ENCODE data around the gene IRF2.

Gene IRF2

DNA sequence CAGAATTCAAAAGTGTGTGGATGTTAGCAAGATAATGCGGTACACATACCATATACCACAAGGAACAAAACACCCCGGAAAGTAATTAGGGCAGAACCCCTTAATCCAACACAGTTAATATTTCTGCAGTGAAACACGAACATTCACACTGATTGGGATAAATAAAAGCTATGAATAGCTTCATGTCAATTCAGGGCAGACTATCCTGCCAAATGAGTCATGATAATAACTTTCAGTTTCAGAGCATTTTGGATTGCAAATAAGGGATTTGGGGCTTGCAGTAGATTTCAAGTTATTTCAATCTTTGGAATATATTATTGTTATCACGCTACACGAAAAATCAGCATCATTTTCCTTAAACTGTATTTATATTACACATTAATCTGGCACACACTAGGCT is 24.3 kb downstream of the IRF2 start:
- no peak for DNase-seq

DNA sequence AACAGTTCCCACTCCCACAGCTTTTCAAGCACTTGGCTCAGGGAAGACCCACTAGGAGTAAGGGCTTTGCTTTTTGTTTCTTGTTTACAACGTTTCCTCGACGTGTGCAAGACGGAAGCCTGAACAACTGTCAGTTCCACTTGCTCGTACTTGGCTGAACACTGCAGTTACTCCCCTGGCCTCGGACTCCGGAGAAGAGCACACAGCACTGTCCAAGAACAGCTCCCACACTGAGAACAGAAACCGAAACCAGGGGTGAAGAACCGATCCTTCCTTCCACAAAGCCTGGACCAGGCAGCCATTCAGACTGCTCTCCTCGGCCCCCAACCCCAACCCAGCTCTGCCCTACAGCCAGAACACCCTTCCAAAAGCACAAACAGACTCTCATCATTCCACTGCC is 25.5 kb downstream of the IRF2 start:
- DNase-seq, result no peak

DNA sequence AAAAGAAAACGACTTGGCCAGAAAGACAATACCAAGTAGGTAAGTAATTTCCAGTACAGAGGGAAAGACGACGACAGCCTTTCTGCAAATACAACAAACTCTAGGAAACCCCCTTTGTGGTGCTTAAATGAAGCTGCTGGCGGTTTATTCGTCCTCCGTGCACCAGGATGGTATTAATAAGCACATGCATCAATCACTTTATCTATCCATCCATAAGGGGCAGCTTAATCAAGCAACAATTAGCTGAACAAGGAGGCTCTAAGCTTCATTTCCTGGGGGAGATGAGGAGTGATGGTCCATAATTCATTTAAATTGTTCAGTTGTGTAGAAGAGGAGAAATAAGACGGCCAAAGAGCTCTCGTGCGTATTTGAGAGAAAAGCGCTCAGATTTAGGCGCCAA is 26.2 kb downstream of the IRF2 start:
- DNase-seq, result no peak

DNA sequence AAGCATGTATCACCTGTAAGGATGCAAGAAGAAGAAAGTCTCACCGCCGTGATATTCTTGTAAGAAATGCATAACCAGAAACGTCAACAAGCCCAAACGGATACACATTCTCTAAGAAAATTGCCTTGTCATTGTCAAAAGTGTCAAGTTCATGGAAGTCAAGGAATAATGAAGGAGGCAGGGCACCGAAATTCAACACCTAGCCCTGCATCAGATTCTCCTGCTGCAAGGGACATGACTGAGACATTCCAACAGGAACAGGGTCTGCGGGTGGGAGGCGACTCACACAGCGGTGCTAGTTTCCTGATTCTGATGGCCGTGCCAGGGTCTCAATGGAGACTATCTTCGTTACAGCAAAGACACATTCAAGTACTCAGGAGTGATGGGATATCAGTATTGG is 26.7 kb downstream of the IRF2 start:
- DNase-seq, result no peak

DNA sequence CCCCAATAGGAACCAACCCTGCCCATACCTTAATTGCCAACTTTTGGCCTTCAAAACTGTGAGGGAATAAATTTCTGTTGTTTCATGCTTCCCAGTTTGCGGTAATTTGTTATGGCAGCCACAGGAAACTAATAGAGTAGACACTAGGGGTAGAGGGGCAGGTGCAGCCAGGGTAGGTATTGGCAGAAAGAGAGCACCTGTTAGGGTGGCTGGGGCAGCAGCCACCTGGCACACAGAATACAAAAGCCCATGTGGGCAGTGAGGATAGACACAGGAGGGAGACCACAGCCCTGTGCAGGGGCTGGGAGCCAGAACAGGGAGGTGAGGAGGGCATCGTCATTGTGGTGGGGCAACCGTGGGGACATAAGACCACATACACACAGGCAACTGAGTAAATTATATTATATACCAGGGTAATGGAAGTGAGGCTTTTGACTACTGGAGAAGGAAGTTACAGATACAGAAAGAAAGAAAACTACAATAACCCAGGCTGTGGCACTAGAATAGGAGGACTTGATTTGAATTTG is 28.2 kb downstream of the IRF2 start:
- no peak for DNase-seq

DNA sequence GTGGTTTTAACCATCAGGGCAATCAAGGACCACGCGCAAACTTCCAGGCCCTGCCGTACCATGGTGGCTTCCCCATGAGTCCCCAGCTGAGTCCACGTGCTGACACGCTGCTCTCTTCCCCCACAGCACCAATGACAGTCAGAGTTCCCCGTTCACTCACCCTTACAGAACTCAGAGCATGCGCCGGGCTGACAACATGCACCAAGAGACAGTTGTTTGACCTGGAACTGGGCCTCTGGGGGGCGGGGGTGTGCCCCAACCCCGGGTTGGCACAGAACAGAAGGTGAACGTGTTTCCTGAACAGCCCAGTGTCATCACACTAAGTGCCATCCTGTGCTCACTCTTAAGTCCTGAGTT is 29.4 kb downstream of the IRF2 start:
- no peak for DNase-seq

DNA sequence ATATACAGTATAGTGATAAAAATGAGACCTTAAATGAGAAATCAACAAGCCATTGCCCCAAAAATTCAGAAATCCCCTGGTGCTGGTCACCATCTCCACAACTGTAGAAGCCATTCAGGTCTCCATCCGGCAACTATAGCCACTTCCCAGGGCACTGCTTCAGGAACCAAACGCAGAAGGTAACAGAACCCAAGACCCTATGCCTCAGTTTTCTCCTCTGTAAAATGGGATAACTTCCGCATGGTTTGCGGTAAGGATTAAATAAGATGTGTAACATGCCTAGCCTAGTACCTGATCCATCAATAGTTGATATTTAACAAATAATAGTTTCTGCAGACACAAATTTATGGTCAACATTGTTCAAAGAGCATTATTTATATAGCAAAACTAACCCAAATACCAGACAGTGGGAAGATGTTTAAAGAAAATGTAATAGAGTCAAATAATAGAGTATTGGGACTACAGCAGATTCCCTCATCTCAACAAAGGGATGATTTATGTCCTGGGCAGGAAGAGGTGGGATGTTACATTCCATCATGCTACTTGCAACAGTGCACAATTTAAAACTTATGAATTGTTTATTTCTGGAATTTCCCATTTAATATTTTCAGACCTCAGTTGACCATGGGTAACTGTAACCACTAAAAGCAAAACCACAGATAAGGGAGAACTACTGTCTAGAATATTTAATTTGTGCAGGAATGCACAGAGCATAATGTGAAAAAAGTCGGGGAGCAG is 30.0 kb downstream of the IRF2 start:
- DNase-seq, result no peak

DNA sequence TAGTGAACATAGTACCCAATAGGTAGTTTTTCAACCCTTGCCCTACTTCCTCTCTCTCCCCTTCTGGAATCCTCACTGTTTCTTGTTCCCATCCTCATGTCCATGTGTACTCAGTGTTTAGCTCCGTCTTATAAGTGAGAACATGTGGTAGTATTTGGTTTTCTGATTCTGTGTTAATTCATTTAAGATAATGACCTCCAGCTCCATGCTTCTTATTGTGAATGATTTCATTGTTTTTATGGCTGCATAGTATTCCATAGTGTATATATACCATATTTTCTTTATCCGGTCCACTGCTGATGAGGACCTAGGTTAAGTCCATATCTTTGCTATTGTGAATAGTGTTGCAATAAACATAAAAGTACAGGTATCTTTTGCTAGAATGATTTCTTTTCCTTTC is 31.0 kb downstream of the IRF2 start:
- no peak for DNase-seq

DNA sequence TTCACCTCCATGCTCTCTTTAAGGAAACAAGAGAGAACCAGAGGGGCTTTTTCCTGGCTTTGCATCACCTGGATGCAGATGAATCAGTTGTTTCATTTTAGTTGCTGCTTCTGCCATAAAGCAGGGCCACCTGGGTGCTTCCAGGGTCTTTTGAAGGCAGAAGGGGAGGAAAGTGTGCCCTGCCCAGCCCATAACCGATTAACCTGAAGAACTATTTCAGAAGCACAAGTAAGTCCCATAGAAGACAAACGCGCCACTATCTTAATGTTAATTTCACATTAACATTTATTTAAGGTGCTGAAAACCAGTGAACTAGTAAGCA is 32.1 kb downstream of the IRF2 start:
- DNase-seq, result no peak

DNA sequence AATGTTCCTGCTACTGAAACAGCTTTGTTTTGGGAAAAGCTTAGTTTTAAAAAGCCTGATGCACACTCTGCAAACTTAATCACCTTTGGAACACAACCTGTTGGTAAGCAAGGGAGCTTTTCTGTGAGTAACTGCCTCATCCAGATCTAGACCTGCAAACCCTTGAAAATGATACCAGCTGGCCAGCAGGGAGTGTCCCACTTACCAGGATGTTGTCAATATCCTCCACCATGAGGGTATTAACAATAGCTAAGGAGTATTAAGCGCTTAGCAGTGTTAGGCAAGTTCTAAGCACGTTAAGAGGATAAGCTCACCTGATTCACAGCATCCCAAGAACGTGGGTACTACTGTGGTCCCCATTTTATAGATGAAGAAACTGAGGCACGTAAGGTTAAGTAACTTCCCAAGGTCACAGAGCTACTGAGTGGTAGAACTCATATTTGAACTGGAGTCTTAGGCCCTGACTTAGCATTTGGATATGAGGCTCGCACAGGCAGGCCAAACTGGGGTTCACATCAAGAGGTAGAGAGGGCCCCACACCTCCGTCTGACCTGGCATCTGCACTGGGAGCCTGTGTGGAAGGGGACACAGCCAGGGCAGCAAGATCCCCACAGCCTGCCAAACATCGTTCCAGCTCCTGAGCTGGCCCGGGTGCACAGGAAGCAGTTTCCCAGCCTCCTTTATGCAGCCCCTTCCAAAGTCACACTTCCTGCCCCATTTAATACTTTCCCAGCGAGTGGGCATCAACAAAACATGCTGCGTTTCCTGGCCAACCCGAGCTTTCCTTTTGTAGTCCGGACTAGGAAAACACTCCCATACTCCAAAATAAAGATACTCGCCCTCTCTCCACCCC is 32.7 kb downstream of the IRF2 start:
- DNase-seq, result no peak

DNA sequence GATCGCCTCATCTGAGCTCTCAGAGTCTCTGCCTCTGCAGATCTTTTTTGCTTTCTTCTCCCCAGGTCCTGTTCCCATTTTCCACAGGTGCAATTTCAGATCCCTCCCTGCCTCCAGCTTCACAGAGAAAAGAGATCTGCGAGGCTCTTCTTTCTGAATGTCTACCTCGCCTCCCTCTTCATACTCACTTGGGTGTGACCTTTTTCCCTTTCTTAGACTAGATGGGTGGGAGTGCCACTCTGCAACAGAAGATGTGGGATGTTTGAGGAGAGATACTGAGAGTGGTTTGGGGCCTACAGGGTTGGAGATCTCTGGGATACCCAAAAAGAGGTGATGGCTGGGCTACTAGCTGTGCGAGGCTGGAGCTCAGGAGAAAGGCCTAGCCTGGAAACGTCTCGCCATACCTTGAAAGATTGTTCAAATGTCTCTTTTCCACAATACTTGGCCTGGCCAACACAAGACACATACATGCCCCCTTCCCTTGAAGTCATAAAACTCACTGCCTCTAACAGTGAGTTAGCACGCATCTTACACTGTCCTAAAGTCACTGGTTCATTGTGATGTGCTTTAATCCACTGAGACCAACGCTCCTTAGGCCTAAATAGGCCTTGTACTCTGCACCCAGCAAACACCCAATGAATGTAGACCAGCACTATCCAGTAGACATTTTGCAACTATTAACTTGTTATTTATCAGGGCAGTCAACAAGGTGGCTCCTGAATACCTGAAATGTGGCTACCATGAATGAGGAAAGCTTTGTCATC is 33.6 kb downstream of the IRF2 start:
- DNase-seq, result no peak

DNA sequence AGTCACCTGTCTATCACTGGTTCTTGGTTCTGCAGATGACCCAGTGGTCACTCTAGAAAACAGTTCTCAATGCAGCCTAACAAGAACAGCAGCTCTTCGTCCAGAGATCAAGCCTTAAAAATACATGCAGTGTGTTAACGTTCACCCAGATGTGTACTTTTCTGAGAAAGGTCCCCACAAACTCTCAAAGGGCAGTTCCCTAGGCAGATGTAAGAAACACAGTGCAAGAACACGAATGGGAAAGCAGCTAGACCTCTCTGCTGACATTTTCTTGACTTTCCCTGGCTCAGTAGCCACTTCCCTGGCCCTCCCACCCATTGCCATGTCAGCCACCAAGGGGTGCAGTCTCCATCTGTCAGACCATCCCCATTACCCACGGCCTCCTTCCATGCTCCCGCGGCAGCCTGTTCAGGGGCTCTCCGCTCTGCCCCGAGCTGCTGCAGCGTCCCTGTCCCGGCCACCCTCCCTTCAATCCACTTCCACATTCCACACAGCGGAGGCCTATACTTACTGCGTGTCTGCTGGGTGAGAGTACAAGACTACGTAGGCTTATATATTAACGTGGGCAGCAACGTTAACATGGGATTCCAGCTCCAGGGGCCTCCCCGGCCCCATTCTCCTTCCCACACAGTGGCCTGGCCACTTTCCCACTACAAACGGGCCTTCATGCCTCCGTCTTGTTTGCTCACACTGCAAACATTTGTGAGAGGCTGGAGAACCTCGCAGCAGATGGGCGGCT is 34.3 kb downstream of the IRF2 start:
- no peak for DNase-seq

DNA sequence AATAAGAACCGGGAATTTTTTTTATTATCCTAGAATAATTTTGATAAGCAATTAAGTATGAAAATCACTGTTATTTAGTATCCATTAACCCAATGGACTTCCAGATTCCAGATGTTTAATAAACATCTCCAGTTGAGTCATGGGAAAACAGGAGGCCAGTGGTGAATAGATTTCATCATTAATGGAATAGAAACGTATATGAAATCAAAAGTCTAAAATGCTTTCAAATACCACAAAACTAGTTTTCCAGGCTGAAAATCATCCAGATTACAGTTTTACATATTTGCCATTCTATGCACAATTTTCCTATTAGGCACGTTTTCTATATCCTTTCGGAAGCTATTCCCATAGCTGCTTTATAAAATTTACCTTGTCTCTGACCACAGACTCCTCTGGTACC is 35.0 kb downstream of the IRF2 start:
- no peak for DNase-seq

DNA sequence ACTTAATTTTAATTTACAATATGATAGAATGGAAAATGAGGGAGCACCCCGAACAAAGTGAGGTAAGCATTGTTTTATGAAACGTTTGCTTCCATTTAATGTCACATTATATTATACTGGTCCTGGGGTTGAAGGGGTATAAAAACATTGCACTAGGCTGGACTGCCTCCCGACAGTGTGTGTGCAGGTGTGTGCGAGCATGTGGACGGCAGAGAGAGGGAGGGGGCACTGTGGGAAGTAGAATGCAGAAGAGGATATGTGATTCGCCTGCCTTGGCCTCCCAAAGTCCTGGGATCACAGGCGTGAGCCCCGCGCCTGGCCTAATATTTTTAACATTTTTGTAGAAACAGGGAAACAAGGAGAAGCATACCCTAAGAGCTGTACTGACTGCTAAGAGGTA is 36.0 kb downstream of the IRF2 start:
- no peak for DNase-seq

DNA sequence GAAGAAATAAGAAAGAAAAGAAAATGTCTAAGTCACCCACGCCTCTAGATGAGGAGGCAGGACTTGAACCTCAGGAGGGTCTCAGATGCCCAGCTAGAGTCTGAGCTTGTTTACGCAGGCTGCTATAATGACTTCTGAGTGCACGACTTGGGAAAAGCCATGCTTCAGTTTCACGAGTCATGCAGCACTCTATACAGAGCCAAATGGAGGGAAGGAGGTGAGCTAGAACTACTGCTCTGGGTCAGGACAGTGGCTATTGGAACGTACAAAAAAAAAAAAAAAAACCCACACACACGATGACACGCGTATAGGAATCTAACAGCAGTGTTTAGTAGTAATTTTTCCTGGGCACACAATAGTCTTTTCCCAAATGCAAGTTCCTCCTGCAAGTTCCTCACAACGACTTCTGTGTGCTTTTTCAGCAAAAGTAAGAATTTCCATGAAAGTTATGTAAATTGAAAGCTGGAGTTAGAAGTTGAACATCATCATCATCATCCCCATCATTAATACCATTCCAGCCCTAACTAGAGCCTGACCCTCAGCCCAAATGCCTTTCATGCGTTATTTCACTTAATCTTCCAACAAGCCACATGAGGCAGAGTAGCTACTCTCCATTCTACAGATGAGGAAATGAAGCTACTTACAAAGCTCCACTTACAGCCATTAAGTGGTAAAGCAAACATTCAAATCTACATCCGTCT is 36.6 kb downstream of the IRF2 start:
- no peak for DNase-seq

DNA sequence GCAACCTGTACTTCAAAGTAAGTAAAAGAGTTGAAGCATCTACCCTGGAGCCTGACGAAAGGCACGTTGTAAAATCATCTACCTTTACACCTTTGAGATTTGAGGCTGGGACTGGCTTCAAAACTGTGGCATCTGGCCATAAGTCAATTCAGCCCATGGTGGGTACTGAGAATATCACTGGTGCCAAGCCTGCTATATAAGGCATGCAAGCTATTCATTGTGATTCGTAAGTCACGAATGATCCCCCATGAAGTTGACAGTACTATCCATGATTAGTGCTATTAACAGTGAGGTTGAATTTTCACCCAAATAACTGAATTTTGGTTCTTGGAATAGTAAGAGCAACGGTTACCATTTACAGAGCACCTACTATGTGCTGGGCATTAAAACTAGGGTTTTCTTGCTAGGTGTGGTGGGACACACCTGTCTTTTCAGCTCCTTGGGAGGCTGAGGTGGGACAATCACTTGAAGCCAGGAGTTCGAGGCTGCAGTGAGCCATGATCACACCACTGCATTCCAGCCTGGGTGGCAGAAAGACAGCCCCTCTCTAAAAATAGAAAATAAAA is 39.8 kb downstream of the IRF2 start:
- no peak for DNase-seq

DNA sequence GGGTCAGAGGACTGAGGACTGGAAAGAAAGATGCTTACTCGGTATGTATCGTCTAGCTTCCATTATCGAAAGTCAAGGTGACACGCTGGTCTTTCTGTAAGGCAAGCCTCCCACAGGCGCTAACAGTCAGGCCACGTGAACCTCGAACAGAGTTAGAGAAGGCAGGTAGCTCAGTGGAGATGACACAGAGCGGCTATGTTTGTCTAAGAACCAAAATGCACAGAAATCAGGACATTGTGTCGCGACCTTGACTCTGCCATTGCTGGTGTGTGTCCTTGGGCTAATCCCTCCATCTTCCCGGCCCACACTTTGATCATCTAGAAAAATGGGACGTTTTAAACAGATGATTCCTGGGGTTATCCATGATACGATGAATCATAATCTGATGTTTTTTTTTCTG is 40.3 kb downstream of the IRF2 start:
- no peak for DNase-seq

DNA sequence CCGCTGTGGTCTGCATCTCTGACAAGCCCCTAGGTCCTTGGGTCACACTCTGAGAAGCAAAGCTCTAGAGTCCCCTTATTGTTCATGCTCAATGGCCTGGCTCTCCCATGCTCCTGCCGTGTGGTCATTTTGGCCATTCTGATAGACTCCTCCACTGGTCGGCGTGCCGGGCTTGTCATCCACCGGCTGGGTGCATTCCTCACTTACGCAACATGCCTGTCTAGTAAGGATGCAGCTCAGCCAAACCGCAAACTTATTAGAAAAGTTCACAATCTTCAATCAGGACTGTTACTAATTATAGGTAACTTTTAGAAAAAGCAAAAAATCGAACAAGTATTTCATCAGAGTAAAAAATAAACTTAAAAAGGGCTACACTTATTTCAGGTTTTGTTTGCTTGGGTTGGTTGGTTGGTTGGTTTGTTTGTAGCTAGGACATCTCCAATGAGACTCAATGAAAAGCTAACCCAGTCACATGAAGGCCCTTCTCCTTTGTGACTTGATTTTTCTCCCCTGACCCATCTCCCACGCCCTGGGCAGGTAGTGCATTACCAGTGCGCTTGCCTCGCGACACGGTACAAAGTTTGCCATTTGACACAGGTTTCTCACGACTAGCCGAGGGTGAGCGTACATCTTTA is 41.0 kb downstream of the IRF2 start:
- no peak for DNase-seq

DNA sequence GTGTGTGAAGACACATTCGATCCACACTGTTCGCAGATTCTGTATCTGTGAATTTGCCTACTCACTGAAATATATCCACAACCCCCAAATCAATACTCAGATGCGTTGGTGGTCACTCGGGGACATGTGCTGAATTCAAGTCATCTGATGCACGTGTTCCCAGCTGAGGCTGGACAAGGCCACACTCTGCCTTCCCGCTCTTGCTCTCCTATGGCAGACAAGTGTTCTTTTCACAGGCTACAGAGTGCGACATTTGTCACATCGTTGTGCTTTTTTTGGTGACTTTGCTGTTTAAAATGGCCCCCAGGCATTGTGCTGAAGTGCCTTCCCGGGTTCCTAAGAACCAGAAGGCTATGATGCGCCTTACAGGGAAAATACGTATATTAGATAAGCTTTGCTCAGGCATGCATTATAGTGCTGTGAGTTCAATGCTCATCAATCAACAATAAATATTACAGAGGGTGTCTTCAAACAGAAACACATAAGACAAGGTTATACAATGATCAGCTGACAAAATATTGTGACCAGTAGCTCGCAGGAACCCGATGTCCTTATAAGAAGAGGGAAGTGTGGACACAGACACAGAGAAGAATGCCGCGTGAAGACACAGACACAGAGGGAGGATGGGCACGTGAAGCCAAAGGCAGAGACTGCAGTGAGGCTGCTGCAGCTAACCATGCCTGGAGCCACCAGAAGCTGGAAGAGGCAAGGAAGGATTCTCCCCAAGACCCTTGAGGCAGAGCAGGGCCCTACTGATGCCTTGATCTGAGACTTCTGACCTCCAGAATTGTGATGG is 42.0 kb downstream of the IRF2 start:
- no peak for DNase-seq

DNA sequence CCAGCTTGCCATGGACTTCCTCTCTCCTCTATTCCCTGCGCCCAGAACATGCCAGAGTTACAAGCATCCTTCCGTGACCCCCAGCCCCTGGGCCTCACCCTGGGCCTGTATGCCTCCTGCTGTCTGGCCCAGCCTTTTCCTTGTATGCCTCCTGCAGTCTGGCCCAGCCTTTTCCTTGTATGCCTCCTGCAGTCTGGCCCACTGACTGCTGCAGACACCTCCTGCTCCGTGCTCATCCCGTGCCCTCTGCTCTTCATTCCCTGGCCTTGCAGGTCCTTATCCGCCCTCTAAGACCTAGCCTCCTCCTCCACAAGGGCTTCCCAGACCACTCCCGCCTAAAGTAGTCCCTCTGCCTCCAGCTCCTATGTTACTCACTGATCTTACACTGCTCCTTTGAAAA is 44.2 kb downstream of the IRF2 start:
- no peak for DNase-seq

DNA sequence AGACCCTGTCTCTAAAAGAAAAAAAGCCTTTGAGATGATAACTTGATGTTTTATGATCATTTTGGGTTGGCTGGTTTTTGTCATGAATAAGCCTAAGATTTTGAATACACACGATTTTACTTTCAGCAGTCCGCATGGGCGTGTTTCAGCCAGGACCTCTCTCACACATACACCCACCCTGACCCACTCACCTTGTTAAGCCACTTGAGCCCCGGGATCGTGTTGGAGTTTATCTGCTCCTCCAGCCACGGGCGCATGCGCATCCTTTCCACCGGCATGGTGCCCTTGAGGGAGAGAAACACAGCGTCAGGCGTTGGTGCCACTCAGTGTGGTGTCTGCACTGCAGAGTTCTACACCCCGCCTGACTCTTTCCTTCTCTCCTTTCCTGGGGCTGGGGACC is 45.6 kb downstream of the IRF2 start:
- DNase-seq, result no peak

Measured in effector CD4-positive, alpha-beta T cell (primary cell).